Esophagus (tissue), 2 donors: ENCODE data around the gene KCND2. TPM values are rescaled to one million over a fixed set of nuclear protein-coding genes. Genes with fewer than 3 reads are reported as not detected.

Source experiments
- H3K27ac ChIP-seq, 2 donors: one replicate each; pipeline ENCODE4 v1.5.1; 2013; ENCODE audit warnings: low read depth in 2 of 2, mild to moderate bottlenecking in 2 of 2, inconsistent platforms in 1 of 2, low read length in 1 of 2, moderate library complexity in 1 of 2
- H3K27me3 ChIP-seq, 2 donors: one replicate each; pipeline ENCODE4 v1.6.1; 2013; ENCODE audit warnings: low read length in 2 of 2, control low read depth in 1 of 2, mild to moderate bottlenecking in 1 of 2; ENCODE audit not compliant: insufficient read depth in 2 of 2, control insufficient read depth in 1 of 2
- H3K36me3 ChIP-seq, 2 donors: one replicate each; pipeline ENCODE4 v1.6.1; 2013; ENCODE audit warnings: low read length in 1 of 2; ENCODE audit not compliant: control insufficient read depth in 2 of 2, insufficient read depth in 2 of 2
- H3K4me1 ChIP-seq, 2 donors: one replicate each; pipeline ENCODE4 v1.6.1; 2013; ENCODE audit warnings: low read length in 1 of 2; ENCODE audit not compliant: control insufficient read depth in 2 of 2, insufficient read depth in 2 of 2
- H3K4me3 ChIP-seq, 2 donors: one replicate each; pipeline ENCODE4 v1.5.1; 2013; ENCODE audit warnings: low read length in 2 of 2, mild to moderate bottlenecking in 2 of 2, low read depth in 1 of 2, moderate library complexity in 1 of 2
- H3K9me3 ChIP-seq, 2 donors: one replicate each; pipeline ENCODE4 v1.6.1; 2013; ENCODE audit warnings: mild to moderate bottlenecking in 2 of 2, low read depth in 1 of 2, low read length in 1 of 2, moderate library complexity in 1 of 2; ENCODE audit not compliant: control insufficient read depth in 2 of 2, insufficient read depth in 1 of 2
- WGBS, 2 donors: extraction: QIAGEN DNeasy Blood & Tissue Kit; methylation state at CpG; one replicate each; pipeline ENCODE4 v1.1.7; 2013; 5-methylcytosine and 5-hydroxymethylcytosine counted together
- polyA plus RNA-seq, 2 donors: library from polyadenylated mRNA; stranded (reverse); fragments of 200-250 nt; gene quantifications; one replicate each; pipeline ENCODE4 v1.2.3, GENCODE V29; 2013
- donor health status: healthy with polysubstance abuse.
- donor health status: Bipolar disorder and iron deficiency.

Gene KCND2
- polyA plus RNA-seq, 2 donors, result 0.04 TPM; not detected in 1

DNA sequence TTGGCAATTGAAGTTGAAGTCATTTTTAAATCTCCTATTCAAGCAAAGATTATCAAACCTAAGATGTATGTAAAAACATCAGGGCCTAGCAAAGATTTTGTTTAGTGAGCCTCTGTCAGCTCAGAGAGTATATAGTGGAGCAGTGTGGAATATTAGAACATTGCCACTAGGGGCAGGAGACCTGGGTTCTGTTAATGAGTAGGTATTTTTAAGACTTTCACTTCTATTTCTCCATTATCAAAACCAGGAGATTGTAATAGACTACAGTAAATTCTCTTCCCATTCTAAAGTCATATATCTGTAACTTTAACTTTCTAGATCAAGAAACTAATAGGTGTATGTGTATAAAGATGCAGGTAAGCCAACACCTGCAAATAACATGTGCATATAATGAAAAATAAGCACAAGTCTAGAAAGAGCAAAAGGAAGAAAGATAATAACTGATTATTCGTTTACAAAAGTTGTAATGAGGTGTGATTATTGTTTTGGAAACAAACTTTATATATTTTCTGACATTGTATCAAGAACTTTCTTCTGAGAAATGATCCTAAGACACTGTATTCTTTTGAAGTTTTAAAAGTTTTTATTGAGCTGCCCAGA is 64.4 kb downstream of the KCND2 start:
- WGBS, 2 donors, result 25 to 32% methylated on average over 1 of the region's 1 CpG

DNA sequence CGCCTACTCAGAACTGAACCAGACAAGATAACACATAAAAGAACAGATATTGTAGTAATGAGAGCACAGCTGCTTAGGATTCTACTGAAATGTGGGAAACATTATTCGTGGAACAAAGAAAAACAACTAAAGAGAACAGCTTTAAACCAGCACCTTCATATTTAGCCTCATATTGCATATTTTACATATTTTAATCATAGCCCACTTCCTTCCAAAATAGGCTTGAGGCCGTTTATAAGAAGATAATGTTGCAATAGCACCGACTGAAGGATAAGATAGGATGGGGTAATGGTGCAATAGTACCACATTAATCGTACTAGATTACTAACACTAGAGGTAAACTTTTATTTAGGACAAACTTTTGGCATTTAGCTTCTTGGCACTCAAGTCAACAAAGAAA is 71.3 kb downstream of the KCND2 start:
- no peaks in the 10 kb centered on the region for H3K9me3 ChIP-seq
- H3K27me3 ChIP-seq, result no peaks in the 10 kb centered on the region
- no peaks in the 10 kb centered on the region for H3K4me1 ChIP-seq
- H3K27ac ChIP-seq, result no peak overlapping the region
- no peak overlapping the region for H3K4me3 ChIP-seq
- WGBS, 2 donors, result 77 to 82% methylated on average over 5 of the region's 5 CpGs
- H3K36me3 ChIP-seq, result no peaks in the 10 kb centered on the region

More for the DNA sequence above, 64.4 kb downstream of the KCND2 start:
- no peaks in the 10 kb centered on the region for H3K36me3 ChIP-seq
- no peak overlapping the region for H3K4me3 ChIP-seq
- H3K9me3 ChIP-seq, result no peaks in the 10 kb centered on the region
- no peak overlapping the region for H3K27ac ChIP-seq
- no peaks in the 10 kb centered on the region for H3K27me3 ChIP-seq
- H3K4me1 ChIP-seq, result no peaks in the 10 kb centered on the region

DNA sequence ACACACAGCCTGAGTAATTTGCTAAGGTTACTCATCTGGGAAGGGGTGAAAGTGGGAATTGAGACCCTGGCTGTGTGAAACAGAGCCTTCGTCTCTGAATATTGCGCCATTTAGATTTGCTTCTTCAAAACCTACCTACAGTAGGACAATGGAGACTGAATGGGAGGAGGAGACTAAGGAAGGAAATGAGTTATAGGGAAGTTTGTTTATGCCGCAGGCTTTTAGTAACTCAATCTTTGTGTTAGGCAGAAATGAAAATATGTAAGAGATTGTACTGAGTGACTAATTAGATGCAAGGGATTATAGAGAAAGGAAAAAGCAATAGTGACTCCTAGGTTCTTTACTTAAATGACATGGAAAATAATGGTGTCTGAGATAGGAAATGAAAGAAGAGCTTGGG is 80.2 kb downstream of the KCND2 start:
- Histone ChIP-seq H3K27me3 (no peaks in the 10 kb centered on the region), H3K9me3 (no peaks in the 10 kb centered on the region)

DNA sequence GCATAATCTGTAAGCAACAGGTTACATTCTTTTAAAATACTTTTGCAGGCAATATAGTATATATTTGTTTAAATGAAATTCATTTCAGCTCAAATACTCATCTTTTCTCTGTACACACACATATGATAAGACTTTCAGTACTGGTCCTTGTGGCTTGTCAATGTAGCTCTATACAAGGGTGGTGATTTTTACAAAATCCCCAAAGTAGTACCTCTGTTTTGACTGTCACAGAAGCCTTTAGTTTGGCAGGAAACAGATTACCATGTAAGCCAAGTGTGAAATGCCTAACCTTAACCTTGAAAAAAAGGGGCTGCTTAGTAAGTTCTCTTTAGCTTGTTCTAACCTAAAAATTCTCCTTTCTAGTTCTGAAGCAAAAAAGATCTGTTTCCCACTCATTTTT is 87.9 kb downstream of the KCND2 start:
- Histone ChIP-seq H3K36me3 (no peaks in the 10 kb centered on the region), H3K27me3 (no peaks in the 10 kb centered on the region), H3K4me1 (no peaks in the 10 kb centered on the region), H3K9me3 (no peaks in the 10 kb centered on the region), H3K27ac (no peak overlapping the region), H3K4me3 (no peak overlapping the region)

More for the DNA sequence above, 80.2 kb downstream of the KCND2 start:
- Histone ChIP-seq H3K27ac (no peak overlapping the region), H3K4me3 (no peak overlapping the region), H3K4me1 (no peaks in the 10 kb centered on the region), H3K36me3 (no peaks in the 10 kb centered on the region)
- WGBS, 2 donors, result 87 to 91% methylated on average over 3 of the region's 3 CpGs

DNA sequence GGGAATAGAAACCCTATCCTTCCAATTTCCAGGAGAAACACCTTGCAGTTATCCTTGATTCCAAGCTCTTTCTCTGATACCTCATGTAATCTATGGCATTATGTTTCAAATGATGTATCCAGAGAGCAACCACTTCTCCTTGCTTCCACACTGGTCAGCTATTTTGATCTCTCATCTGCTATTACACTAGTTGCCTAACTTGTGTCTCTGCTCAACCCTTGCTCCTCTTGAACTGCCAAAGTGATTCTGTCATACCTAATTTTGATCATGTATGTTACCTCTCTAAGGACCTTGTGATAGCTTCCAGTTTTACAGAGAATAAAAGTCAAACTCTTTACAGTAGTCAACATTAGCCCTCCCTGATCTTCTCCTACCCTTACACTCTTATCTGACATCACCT is 90.4 kb downstream of the KCND2 start:
- Histone ChIP-seq H3K4me3 (no peak overlapping the region), H3K27me3 (no peaks in the 10 kb centered on the region), H3K9me3 (no peaks in the 10 kb centered on the region), H3K36me3 (no peaks in the 10 kb centered on the region), H3K27ac (no peak overlapping the region), H3K4me1 (no peaks in the 10 kb centered on the region)

DNA sequence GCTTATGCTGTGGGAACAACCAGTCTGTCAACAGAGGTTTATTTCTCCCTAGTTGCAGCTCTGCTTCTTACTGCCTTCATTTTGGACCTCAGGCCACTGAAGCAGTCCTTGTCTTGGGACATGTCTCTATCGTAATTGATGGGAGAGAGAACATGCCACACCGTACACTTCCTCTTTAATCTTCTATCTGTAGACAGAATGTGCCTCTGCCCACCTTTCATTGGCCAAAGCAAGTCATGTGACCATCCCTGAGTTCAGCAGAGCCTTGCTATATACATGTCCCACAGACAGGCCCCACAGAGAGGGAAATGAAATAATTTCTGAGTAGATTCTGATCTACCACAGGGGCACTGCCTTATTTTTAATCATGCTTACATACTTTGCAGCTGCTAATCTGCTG is 98.0 kb downstream of the KCND2 start:
- no peaks in the 10 kb centered on the region for H3K36me3 ChIP-seq
- no peaks in the 10 kb centered on the region for H3K9me3 ChIP-seq
- no peak overlapping the region for H3K4me3 ChIP-seq
- no peaks in the 10 kb centered on the region for H3K27me3 ChIP-seq
- 72 to 78% methylated on average over 2 of the region's 2 CpGs for WGBS, 2 donors
- no peaks in the 10 kb centered on the region for H3K4me1 ChIP-seq
- no peak overlapping the region for H3K27ac ChIP-seq

DNA sequence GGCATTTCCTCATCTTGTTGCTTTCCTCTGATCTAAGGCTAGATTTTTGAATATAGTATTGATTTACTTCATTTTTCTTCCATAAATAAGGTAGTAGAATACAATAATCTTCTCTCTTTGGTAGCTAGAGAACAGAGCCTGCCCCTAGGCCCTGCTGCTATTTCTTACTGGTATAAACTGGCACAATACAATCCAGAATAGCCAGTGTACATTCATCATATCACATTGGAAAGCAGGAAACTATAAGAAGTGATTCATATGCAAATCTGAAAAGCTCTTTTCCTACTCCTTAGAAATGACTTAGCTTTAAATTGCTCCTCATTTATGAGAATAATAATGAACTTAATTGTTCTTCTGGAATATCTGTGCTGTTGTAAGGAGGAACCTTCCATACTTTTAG is 100.2 kb downstream of the KCND2 start:
- no peaks in the 10 kb centered on the region for H3K27me3 ChIP-seq
- no peaks in the 10 kb centered on the region for H3K36me3 ChIP-seq
- no peaks in the 10 kb centered on the region for H3K4me1 ChIP-seq
- no peaks in the 10 kb centered on the region for H3K9me3 ChIP-seq
- H3K4me3 ChIP-seq, result no peak overlapping the region
- no peak overlapping the region for H3K27ac ChIP-seq

DNA sequence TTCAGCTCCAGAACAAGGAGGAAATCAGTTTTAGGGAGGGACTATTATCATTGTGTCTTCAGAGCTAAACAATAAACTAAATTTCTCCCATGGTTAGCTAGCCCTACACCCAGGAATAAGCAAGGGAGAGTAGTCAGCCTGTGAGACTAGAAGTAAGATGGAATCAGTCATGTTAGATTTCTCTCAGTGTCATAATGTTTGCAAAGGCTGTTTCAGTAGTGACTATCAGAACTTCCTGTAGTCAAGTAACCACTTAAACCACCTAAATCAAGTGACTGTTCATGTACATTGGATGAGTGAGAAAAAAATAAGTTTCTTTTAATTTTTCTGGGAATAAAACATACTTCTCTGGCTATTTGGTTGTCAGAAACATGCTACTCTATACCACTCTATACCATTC is 121.6 kb downstream of the KCND2 start:
- Histone ChIP-seq H3K36me3 (no peaks in the 10 kb centered on the region), H3K4me1 (no peaks in the 10 kb centered on the region), H3K9me3 (no peaks in the 10 kb centered on the region), H3K4me3 (no peak overlapping the region), H3K27ac (no peak overlapping the region), H3K27me3 (no peaks in the 10 kb centered on the region)

DNA sequence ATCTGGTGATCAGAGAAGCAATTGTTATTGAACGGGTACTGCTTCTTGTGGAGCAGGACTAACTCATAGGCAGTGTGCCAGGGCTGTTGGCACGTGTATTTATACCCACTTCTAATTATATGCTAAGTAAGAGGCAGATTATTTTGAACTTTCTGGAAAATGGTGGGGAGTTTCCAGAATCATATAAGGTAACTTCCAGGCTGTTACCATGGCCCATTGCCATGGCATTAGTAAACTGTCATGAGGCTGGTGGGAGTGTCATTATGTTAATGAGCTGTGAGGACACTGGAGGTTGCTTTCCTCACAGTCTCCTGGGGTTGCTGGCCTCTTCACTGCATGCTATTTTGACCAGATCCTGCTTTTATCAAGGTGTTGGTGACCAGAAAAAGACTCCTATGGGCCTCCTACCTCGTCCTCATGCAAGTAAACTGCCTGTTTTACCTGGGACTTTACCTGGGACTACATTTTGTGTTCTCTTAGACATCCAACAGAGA is 122.6 kb downstream of the KCND2 start:
- Histone ChIP-seq H3K4me1 (no peaks in the 10 kb centered on the region), H3K9me3 (no peaks in the 10 kb centered on the region), H3K27ac (no peak overlapping the region), H3K27me3 (no peaks in the 10 kb centered on the region), H3K4me3 (no peak overlapping the region), H3K36me3 (no peaks in the 10 kb centered on the region)
- 47 to 62% methylated on average over 3 of the region's 3 CpGs for WGBS, 2 donors

DNA sequence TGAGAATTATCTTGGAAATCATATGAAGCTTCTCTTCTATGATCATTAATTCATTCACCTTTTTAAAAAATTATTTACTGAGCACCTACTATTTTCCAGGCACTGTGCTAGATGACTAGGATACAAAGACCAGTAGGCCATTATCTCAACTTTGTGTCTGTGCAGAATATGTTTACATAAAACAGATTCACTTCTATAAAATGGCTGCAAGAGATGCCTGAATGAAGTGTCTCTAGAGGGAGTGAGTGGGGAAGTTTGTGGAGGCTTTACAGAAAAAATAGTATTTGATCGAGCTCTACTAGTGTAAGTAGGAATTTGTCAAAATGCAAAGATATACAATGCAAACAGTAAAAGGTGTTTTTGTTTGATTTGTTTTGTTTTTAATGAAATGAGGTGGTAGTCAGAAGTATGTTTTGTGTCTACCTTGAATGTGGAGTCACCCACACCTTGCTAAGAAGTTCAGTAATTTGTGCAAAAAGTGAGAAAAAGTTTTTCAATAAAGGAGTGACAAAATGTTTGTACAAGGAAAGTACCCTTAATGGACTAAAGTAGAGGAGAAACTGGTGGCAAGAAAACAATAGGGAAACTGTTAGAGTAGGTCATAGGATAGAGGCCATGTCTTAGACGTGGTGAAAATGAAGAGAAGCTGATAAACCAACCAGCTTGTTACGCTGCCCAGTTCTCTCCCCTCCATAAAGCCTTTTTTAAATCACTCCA is 125.5 kb downstream of the KCND2 start:
- WGBS, 2 donors, result 75 to 78% methylated on average over 3 of the region's 3 CpGs
- no peak overlapping the region for H3K4me3 ChIP-seq

More for the DNA sequence above, 125.5 kb downstream of the KCND2 start:
- Histone ChIP-seq H3K9me3 (no peaks in the 10 kb centered on the region), H3K27ac (no peak overlapping the region), H3K4me1 (no peaks in the 10 kb centered on the region), H3K36me3 (no peaks in the 10 kb centered on the region), H3K27me3 (no peaks in the 10 kb centered on the region)
